T47D (cell line): ENCODE results near the gene CCDC106.

ENCODE experiments used
- DNase-seq, 2 experiments: peaks; one replicate each; pipeline versions ENCODE4 v3.0.0 to v3.0.0-alpha.2; 2011 to 2012; ENCODE audit warnings: low read depth in 1 of 2, low spot score in 1 of 2
- JUND ChIP-seq: IDR thresholded peaks from 2 replicates; pipeline ENCODE4 v1.6.1; 2012; ENCODE audit warnings: low read depth
- in situ Hi-C: cut with HindIII; loops from 2 replicates; pipeline ENCODE4 v1.10.0; 2016; ENCODE audit warnings: low sequenced_read_pairs, low pct_unique_long_range_greater_than_20kb

Gene CCDC106

GRCh38 chr19:55690769-55691545, 42.9 kb downstream of the CCDC106 start:
- in situ Hi-C loops = no loop called here
- TF ChIP-seq JUND = no peak
- DNase-seq = no peak

- in situ Hi-C loops = no loop called here
- no peak for TF ChIP-seq JUND
- DNase-seq = no peak
These were observed 43.8 kb downstream of the CCDC106 start for GRCh38 chr19:55691561-55692481.

GRCh38 chr19:55692681-55693081, 44.7 kb downstream of the CCDC106 start:
- TF ChIP-seq JUND = no peak
- in situ Hi-C loops = no loop called here
- DNase-seq = no peak

- no peak for DNase-seq
- in situ Hi-C loops = no loop called here
- TF ChIP-seq JUND = no peak
These were observed 45.4 kb downstream of the CCDC106 start for GRCh38 chr19:55693336-55693974.

- no peak for TF ChIP-seq JUND
- DNase-seq = no peak
- in situ Hi-C loops = no loop called here
These were observed 46.2 kb downstream of the CCDC106 start for GRCh38 chr19:55694241-55694655.

- in situ Hi-C loops = no loop called here
- DNase-seq = no peak
- no peak for TF ChIP-seq JUND
These were observed 46.9 kb downstream of the CCDC106 start for GRCh38 chr19:55694656-55695491.

GRCh38 chr19:55695511-55696290, 47.7 kb downstream of the CCDC106 start:
- no peak for DNase-seq
- in situ Hi-C loops = no loop called here
- no peak for TF ChIP-seq JUND

- no peak for TF ChIP-seq JUND
- DNase-seq = no peak
- in situ Hi-C loops = no loop called here
These were observed 48.5 kb downstream of the CCDC106 start for GRCh38 chr19:55696301-55697068.

GRCh38 chr19:55697069-55697440, 49.0 kb downstream of the CCDC106 start:
- in situ Hi-C loops = no loop called here
- DNase-seq = no peak
- TF ChIP-seq JUND = no peak

- in situ Hi-C loops = no loop called here
- DNase-seq = no peak
- TF ChIP-seq JUND = no peak
These were observed 49.7 kb downstream of the CCDC106 start for GRCh38 chr19:55697698-55698097.

- in situ Hi-C loops = no loop called here
- DNase-seq = no peak
- TF ChIP-seq JUND = no peak
These were observed 50.2 kb downstream of the CCDC106 start for GRCh38 chr19:55698256-55698655.
